HepG2 (cell line): ENCODE data around the gene KLB. TPM values are rescaled to one million over a fixed set of nuclear protein-coding genes. Genes with fewer than 3 reads are reported as not detected.

Experiments used
- ARNTL ChIP-seq: sonication (generic); formaldehyde crosslinking; IDR thresholded peaks from 2 replicates; pipeline ENCODE4 v1.4.0; 2020; ENCODE audit warnings: mild to moderate bottlenecking, missing genetic modification reagents
- CAMTA2 ChIP-seq: sonication (generic); formaldehyde crosslinking; IDR thresholded peaks from 2 replicates; pipeline ENCODE4 v1.4.0; 2020; ENCODE audit warnings: mild to moderate bottlenecking, missing genetic modification reagents, borderline replicate concordance
- CREB1 ChIP-seq, 2 experiments: fragments of 450-650 bp in 1 of 2; IDR thresholded peaks; 2 replicates each; pipeline ENCODE4 v1.6.1; 2016 to 2017; ENCODE audit warnings: control low read depth in 1 of 2, mild to moderate bottlenecking in 1 of 2, missing compliant biosample characterization in 1 of 2, missing genetic modification characterization in 1 of 2
- HMGXB4 ChIP-seq, 2 experiments: sonication (generic) in 1 of 2; formaldehyde crosslinking in 1 of 2; IDR thresholded peaks; 2 replicates each; pipeline versions ENCODE4 v1.4.0 to v1.6.1; 2018 to 2020; ENCODE audit warnings: missing genetic modification reagents in 2 of 2, borderline replicate concordance in 1 of 2, low read depth in 1 of 2, mild to moderate bottlenecking in 1 of 2, missing biosample characterization in 1 of 2
- HNF1B ChIP-seq: sonication (generic); formaldehyde crosslinking; IDR thresholded peaks from 2 replicates; pipeline ENCODE4 v1.5.1; 2020; ENCODE audit warnings: mild to moderate bottlenecking, moderate library complexity, missing genetic modification reagents
- MLX ChIP-seq: IDR thresholded peaks from 2 replicates; pipeline ENCODE4 v1.6.1; 2016
- NCOA2 ChIP-seq: sonication (generic); formaldehyde crosslinking; IDR thresholded peaks from 2 replicates; pipeline ENCODE4 v1.8.0; 2022; ENCODE audit warnings: inconsistent platforms
- PCBP1 ChIP-seq: fragments of 200-400 bp; formaldehyde crosslinking; IDR thresholded peaks from 2 replicates; pipeline ENCODE4 v1.6.1; 2017; ENCODE audit warnings: mild to moderate bottlenecking, low read depth, low read length, borderline replicate concordance
- RFXANK ChIP-seq: IDR thresholded peaks from 2 replicates; pipeline ENCODE4 v1.6.1; 2016
- RNF2 ChIP-seq: fragments of 450-650 bp; conservative IDR thresholded peaks from 2 replicates; pipeline ENCODE4 v1.6.1; 2016; ENCODE audit warnings: low read depth
- TAF1 ChIP-seq: sonication (generic); formaldehyde crosslinking; IDR thresholded peaks from 2 replicates; pipeline ENCODE4 v1.4.0; 2020; ENCODE audit warnings: missing genetic modification reagents
- ZBTB38 ChIP-seq: sonication (generic); formaldehyde crosslinking; IDR thresholded peaks from 2 replicates; pipeline ENCODE4 v1.5.1; 2020; ENCODE audit warnings: mild to moderate bottlenecking, missing genetic modification reagents
- ZNF207 ChIP-seq: fragments of 450-650 bp; IDR thresholded peaks from 2 replicates; pipeline ENCODE4 v1.6.1; 2016; ENCODE audit warnings: antibody characterized with exemption, borderline replicate concordance
- ZNF230 ChIP-seq: sonication (generic); formaldehyde crosslinking; IDR thresholded peaks from 2 replicates; pipeline ENCODE4 v1.4.0; 2020; ENCODE audit warnings: mild to moderate bottlenecking, missing genetic modification reagents
- ZNF296 ChIP-seq: sonication (generic); formaldehyde crosslinking; conservative IDR thresholded peaks from 2 replicates; pipeline ENCODE4 v1.5.0; 2020; ENCODE audit warnings: mild to moderate bottlenecking, missing genetic modification reagents
- ZNF432 ChIP-seq: sonication (generic); formaldehyde crosslinking; IDR thresholded peaks from 2 replicates; pipeline ENCODE4 v1.5.0; 2020; ENCODE audit warnings: missing genetic modification reagents, mild to moderate bottlenecking, borderline replicate concordance
- ZNF484 ChIP-seq: sonication (generic); formaldehyde crosslinking; IDR thresholded peaks from 2 replicates; pipeline ENCODE4 v1.5.1; 2020; ENCODE audit warnings: mild to moderate bottlenecking, low read depth, missing genetic modification reagents, borderline replicate concordance
- ZNF496 ChIP-seq: sonication (generic); formaldehyde crosslinking; IDR thresholded peaks from 2 replicates; pipeline ENCODE4 v1.8.1; 2023; ENCODE audit warnings: mild to moderate bottlenecking, moderate library complexity, missing genetic modification reagents; ENCODE audit not compliant: insufficient replicate concordance
- ZNF513 ChIP-seq: sonication (generic); formaldehyde crosslinking; conservative IDR thresholded peaks from 2 replicates; pipeline ENCODE4 v1.5.0; 2020; ENCODE audit warnings: missing genetic modification reagents
- ZNF576 ChIP-seq: sonication (generic); formaldehyde crosslinking; IDR thresholded peaks from 2 replicates; pipeline ENCODE4 v1.4.0; 2020; ENCODE audit warnings: mild to moderate bottlenecking, missing genetic modification reagents
- ZNF766 ChIP-seq: sonication (generic); formaldehyde crosslinking; IDR thresholded peaks from 2 replicates; pipeline ENCODE4 v1.5.0; 2020; ENCODE audit warnings: missing genetic modification reagents, borderline replicate concordance
- ZNF781 ChIP-seq: sonication (generic); formaldehyde crosslinking; IDR thresholded peaks from 2 replicates; pipeline ENCODE4 v1.5.1; 2020; ENCODE audit warnings: borderline replicate concordance, mild to moderate bottlenecking, missing genetic modification reagents; ENCODE audit errors: not compliant biosample characterization
- ZNF800 ChIP-seq: sonication (generic); formaldehyde crosslinking; IDR thresholded peaks from 2 replicates; pipeline ENCODE4 v1.4.0; 2020; ENCODE audit warnings: missing genetic modification reagents
- polyA plus RNA-seq, 8 experiments: library from polyadenylated mRNA; depleted of rRNA in 3 of 8; stranded (reverse) in 7 of 8; unstranded in 1 of 8; fragments of >200 nt; fragmentation: Illumina TruSeq in 4 of 8; extraction: Trizol in 4 of 8; gene quantifications; 2 replicates each; pipeline versions ENCODE4 v1.2.1 to v1.2.3, GENCODE V29; 2011 to 2016; ENCODE audit warnings: low read depth in 4 of 8, missing spikeins in 1 of 8, mixed read lengths in 1 of 8; ENCODE audit not compliant: insufficient read depth in 1 of 8
- total RNA-seq, 5 experiments: library from RNA; depleted of rRNA; stranded (reverse); fragments of >200 nt; fragmentation: Illumina TruSeq; extraction: Trizol; gene quantifications; 2 replicates each; pipeline ENCODE4 v1.2.3, GENCODE V29; 2016; ENCODE audit warnings: low read depth in 1 of 5

Gene KLB
- total and polyA plus RNA-seq, 2 of the 13 experiments (the other 11 are each of a cell fraction or from before 2014, with no cell fraction given) = 25.3 to 82.0 TPM

- TF ChIP-seq HMGXB4 (CRISPR knock-in tag; IDR thresholded peaks at IDR 0.05; ENCODE audit: borderline replicate concordance in 1 of 2, low read depth in 1 of 2) (no peak), ZBTB38 (CRISPR knock-in tag) (no peak), ZNF496 (CRISPR knock-in tag) (no peak), ZNF513 (CRISPR knock-in tag) (no peak), HNF1B (peak; percentile 95), ZNF432 (CRISPR knock-in tag) (no peak), RFXANK (no peak), ZNF296 (CRISPR knock-in tag) (no peak), TAF1 (no peak; the same call in 1 of the 2 replicates), ZNF781 (CRISPR knock-in tag) (no peak), ZNF800 (CRISPR knock-in tag) (no peak), NCOA2 (CRISPR knock-in tag) (no peak), CREB1 (IDR thresholded peaks at IDR 0.05) (no peak), CREB1 (CRISPR knock-in tag; IDR thresholded peaks at IDR 0.05) (peak; percentile 35; the same call in 1 of the 2 replicates), PCBP1 (no peak), RNF2 (no peak), ARNTL (CRISPR knock-in tag) (no peak), ZNF484 (CRISPR knock-in tag) (no peak), ZNF766 (no peak), ZNF230 (CRISPR knock-in tag) (no peak), CAMTA2 (CRISPR knock-in tag) (no peak), ZNF576 (no peak), MLX (CRISPR knock-in tag) (no peak), ZNF207 (no peak)
Observed at GRCh38 chr4:39367166-39367565, 39.6 kb upstream of the KLB start (continued).
